Rectal smooth muscle tissue (tissue), 1 donor: Measurements from ENCODE around the gene EIF4E1B.

ENCODE experiments used
- H3K27ac ChIP-seq: one replicate; pipeline ENCODE4 v1.7.0; 2013; ENCODE audit warnings: low read depth, low read length, inconsistent platforms
- H3K27me3 ChIP-seq: one replicate; pipeline ENCODE4 v1.7.0; 2013; ENCODE audit warnings: low read length; ENCODE audit not compliant: control insufficient read depth, insufficient read depth
- H3K36me3 ChIP-seq: one replicate; pipeline ENCODE4 v1.7.0; 2013; ENCODE audit warnings: low read length; ENCODE audit not compliant: control insufficient read depth, insufficient read depth
- H3K4me1 ChIP-seq: one replicate; pipeline ENCODE4 v1.7.0; 2013; ENCODE audit warnings: low read length; ENCODE audit not compliant: control insufficient read depth, insufficient read depth
- H3K4me3 ChIP-seq: one replicate; pipeline ENCODE4 v1.7.0; 2013; ENCODE audit warnings: low read length
- H3K9ac ChIP-seq: one replicate; pipeline ENCODE4 v1.7.0; 2013; ENCODE audit warnings: low read length

Gene EIF4E1B

GRCh38 chr5:176609724-176610434 is 20.6 kb upstream of the EIF4E1B start, which contains the start of gene GPRIN1:
Gene GPRIN1, minus strand, starts transcription at chr5:176610156. Its CDS starts 10,322 bp downstream, at chr5:176599834.
- H3K36me3 ChIP-seq, result no peaks in the 10 kb centered on the region
- H3K4me1 ChIP-seq, result no peaks in the 10 kb centered on the region
- peak within 1 kb of the TSS; percentile 52 for H3K4me3 ChIP-seq
- no peak within 1 kb of the TSS for H3K9ac ChIP-seq
- peaks cover 13% of the 10 kb centered on the region for H3K27me3 ChIP-seq
- no peak within 1 kb of the TSS for H3K27ac ChIP-seq

DNA sequence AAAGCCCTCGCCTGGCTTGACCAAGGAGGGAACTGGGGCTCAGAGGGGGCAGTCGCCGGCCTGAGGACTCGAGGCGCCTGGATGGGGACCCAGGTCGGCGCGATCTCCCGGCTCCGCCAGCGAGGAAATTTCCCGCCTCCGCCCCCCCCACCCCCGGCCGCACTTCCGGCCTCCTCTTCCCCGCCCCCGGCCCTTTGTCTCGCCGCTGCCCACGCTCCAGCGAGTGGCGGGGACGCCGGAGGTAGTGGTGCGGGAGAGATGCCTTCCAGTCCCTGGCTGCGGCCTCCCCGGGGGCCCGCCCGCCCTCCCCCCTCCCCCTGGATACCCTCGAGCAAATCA is 20.1 kb upstream of the EIF4E1B start:
- peaks cover 13% of the 10 kb centered on the region for H3K27me3 ChIP-seq
- no peak overlapping the region for H3K27ac ChIP-seq
- H3K4me1 ChIP-seq, result no peaks in the 10 kb centered on the region
- H3K36me3 ChIP-seq, result no peaks in the 10 kb centered on the region
- H3K4me3 ChIP-seq, result peak overlapping the region; percentile 52
- H3K9ac ChIP-seq, result no peak overlapping the region

DNA sequence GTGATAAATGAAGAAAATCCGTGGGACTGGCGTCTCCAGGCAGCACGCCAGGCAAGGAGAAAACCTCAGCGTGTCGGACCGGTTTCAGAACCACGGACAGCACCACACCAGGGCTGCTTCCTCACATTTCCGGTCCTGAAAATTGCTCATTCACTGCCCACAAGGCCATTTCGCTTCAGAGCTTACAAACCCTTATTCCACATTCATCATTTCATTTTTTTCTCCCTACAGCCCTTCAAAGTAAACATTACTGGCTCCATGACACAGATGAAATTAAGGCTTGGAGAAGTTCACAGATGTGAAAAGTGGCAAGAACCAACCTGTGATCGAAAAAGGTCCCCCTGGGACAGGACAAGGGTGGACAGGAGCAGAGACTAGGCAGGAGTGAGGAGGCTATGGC is 19.0 kb upstream of the EIF4E1B start:
- Histone ChIP-seq H3K27ac (no peak overlapping the region), H3K4me3 (no peak overlapping the region), H3K36me3 (no peaks in the 10 kb centered on the region), H3K9ac (no peak overlapping the region), H3K4me1 (no peaks in the 10 kb centered on the region), H3K27me3 (peaks cover 16% of the 10 kb centered on the region)

DNA sequence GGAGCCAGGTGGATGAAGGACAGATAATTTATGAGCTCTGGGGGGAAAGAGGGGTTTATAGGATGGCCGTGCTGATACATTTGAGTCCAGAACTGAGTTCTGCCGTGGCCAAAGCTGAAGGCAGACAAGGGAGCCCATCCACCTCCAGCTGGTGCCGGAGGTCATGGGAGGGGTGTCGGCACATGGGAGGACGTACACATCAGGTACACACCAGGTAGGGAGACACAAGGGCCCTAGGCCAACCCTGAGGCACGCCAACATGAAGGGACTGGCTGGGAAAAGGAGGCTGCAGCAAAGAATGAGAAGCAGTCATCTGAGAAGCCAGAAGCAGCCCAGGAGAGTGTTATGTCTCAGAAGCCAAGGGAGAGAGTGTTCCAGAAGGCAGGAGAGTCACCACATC is 18.5 kb upstream of the EIF4E1B start:
- Histone ChIP-seq H3K9ac (no peak overlapping the region), H3K4me3 (no peak overlapping the region), H3K4me1 (no peaks in the 10 kb centered on the region), H3K27me3 (peaks cover 21% of the 10 kb centered on the region), H3K36me3 (no peaks in the 10 kb centered on the region), H3K27ac (no peak overlapping the region)

GRCh38 chr5:176612855-176613254 is 17.6 kb upstream of the EIF4E1B start:
- peaks cover 22% of the 10 kb centered on the region for H3K27me3 ChIP-seq
- no peaks in the 10 kb centered on the region for H3K4me1 ChIP-seq
- no peaks in the 10 kb centered on the region for H3K36me3 ChIP-seq
- H3K27ac ChIP-seq, result no peak overlapping the region
- no peak overlapping the region for H3K9ac ChIP-seq
- no peak overlapping the region for H3K4me3 ChIP-seq

DNA sequence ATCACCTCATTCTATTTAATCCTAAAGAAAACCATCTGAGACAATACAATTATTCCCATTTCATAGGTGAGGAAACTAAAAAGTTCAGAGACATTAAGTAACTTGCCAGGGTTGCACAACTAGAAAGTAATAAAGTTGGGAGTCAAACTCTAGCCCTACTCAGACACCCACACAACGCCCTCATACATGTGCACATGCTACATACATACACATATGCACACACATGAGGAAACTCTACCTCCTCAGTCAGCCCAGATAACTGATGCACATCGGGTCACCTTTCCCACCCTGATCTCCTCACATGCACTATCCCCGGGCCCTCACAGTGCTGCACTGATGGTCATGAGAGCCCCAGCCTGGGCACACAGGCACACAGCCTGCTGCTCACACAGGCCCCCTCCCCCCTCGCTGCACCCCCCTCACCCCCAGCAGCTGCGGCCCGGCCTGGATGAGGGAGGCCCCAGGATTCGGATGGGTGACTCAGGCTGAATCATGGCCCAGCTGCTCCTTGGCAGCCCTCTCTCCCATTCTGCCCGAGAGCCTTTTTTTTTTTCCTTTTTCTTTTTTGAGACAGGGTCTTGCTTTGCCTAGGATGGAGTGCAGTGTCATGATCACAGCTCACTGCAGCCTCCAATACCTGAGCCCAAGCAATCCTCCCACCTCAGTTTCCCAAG is 15.5 kb upstream of the EIF4E1B start:
- H3K27me3 ChIP-seq, result peaks cover 30% of the 10 kb centered on the region
- no peaks in the 10 kb centered on the region for H3K36me3 ChIP-seq
- no peaks in the 10 kb centered on the region for H3K4me1 ChIP-seq
- H3K4me3 ChIP-seq, result no peak overlapping the region
- no peak overlapping the region for H3K27ac ChIP-seq
- no peak overlapping the region for H3K9ac ChIP-seq

GRCh38 chr5:176616511-176616910 is 14.0 kb upstream of the EIF4E1B start:
- Histone ChIP-seq H3K27ac (no peak overlapping the region), H3K9ac (no peak overlapping the region), H3K27me3 (peaks cover 39% of the 10 kb centered on the region), H3K4me1 (no peaks in the 10 kb centered on the region), H3K4me3 (no peak overlapping the region), H3K36me3 (no peaks in the 10 kb centered on the region)

GRCh38 chr5:176618783-176619182 is 11.7 kb upstream of the EIF4E1B start:
- H3K9ac ChIP-seq, result no peak overlapping the region
- H3K27me3 ChIP-seq, result peaks cover 39% of the 10 kb centered on the region
- H3K36me3 ChIP-seq, result no peaks in the 10 kb centered on the region
- H3K4me3 ChIP-seq, result no peak overlapping the region
- no peak overlapping the region for H3K27ac ChIP-seq
- H3K4me1 ChIP-seq, result no peaks in the 10 kb centered on the region

DNA sequence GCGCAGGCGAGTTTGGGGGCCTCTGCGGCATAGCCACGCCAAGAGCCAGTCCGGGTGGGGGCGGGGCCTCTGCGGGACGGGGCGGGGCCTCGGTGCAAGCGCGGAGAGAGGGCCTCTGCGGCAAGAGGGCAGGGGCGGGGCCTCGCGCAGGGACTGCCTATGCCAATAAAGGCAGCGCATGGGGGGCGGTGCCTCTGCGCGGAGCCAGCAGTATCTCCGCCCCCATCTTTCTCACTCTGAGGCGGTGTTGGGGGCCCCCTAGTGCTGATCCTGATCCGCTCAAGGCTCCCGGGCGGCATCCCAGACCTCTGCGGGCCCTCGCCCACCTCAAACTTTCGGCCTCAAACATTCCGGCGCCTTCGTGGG is 11.3 kb upstream of the EIF4E1B start:
- peaks cover 39% of the 10 kb centered on the region for H3K27me3 ChIP-seq
- no peak overlapping the region for H3K9ac ChIP-seq
- H3K4me1 ChIP-seq, result no peaks in the 10 kb centered on the region
- H3K27ac ChIP-seq, result no peak overlapping the region
- H3K36me3 ChIP-seq, result no peaks in the 10 kb centered on the region
- H3K4me3 ChIP-seq, result no peak overlapping the region

DNA sequence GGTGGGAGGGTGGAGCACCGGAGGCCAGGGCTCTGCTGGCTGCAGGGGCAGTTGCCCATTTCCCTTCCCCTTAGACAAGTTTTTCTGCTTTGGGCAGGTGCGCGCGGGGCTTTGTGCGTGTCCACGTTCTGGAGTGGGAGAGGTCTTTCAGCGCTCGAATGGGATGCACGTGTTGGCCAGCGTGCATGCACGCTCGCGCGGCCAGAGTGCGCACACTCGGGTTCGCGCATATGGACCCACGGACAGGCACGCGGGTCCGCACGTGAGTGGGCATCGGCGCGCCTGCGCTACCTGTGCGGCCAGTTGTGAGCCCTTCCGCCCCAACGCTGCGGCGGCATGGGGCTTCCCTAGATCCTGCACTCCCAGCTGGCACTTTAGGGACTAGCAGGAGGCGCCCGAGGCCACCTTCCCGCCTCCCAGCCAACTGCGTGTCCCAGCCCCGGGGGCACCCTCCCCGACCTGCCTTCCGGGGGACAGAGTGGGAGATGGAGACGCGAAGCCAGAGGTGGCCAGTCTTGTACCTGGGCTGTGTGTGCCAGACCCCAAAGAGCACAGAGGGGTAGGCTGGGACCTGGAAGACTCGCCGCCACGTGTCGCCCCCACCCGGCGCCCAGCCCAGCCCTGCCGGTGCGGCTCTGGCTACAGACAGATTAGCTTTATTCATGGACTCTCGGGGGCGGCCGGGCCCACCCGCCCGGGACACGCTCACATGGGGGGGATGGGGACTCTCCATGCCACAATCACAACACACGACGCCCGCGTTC is 10.7 kb upstream of the EIF4E1B start:
- Histone ChIP-seq H3K27ac (no peak overlapping the region), H3K36me3 (no peaks in the 10 kb centered on the region), H3K4me3 (peak overlapping the region; percentile 24), H3K4me1 (no peaks in the 10 kb centered on the region), H3K9ac (no peak overlapping the region), H3K27me3 (peaks cover 39% of the 10 kb centered on the region)

DNA sequence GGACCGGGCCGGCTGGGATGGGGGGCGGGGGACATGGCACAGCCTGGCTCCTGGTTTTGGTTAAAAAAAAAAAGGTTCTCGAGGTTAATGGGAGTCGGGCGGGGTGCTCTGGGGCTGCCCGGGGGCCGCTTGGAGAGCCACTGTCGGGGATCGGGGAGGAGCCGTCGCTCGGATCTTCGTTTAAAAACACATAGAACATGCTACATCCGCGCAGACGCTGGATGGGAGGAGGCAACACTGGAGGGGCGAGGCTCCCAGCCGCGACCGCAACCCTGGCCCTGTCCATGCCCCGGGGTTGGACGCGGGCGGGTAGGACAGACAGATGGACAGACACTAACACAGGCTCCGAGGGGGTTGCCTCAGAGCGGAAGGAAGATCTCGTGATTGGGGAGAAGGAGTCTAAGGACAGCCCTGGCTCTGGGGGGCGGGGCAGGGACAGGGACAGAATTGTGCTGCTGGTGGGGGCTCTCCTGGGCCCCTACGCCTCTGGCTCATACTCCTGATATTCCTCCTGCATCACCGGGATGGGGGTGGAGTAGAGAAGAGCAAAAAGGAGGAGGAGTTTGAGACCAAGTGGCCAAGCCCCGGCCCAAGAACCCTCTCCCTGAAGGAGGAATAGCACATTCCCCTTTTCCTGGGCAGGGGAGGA is 10.0 kb upstream of the EIF4E1B start:
- no peaks in the 10 kb centered on the region for H3K36me3 ChIP-seq
- no peak overlapping the region for H3K9ac ChIP-seq
- H3K27me3 ChIP-seq, result peaks cover 43% of the 10 kb centered on the region
- no peaks in the 10 kb centered on the region for H3K4me1 ChIP-seq
- H3K27ac ChIP-seq, result no peak overlapping the region
- H3K4me3 ChIP-seq, result peak overlapping the region; percentile 21

DNA sequence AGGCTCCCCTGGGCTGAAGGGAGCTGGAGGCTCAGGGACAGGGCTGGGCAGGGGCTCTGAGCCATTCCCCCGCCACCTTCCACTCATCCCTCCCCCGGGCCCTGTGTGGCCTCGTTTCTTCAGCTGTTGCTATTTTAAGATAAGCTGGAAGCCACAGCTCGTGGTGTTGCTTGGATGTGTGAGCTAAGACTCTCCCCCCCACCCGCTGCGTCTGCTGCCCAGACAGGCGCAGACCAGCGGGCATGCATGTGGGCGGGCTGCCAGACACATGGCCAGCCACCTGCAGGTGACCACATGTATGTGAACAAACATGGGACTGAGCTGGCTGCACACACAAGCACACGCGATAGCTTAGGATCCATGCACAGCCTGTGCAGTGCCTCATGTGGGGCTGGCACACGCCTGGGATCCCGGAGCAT is 8.8 kb upstream of the EIF4E1B start:
- H3K27ac ChIP-seq, result no peak overlapping the region
- H3K36me3 ChIP-seq, result no peaks in the 10 kb centered on the region
- H3K4me1 ChIP-seq, result no peaks in the 10 kb centered on the region
- peaks cover 44% of the 10 kb centered on the region for H3K27me3 ChIP-seq
- H3K4me3 ChIP-seq, result no peak overlapping the region
- no peak overlapping the region for H3K9ac ChIP-seq
